CD14-positive monocyte (primary cell): ENCODE results near the gene CASP8. TPM values are rescaled to one million over a fixed set of nuclear protein-coding genes. Genes with fewer than 3 reads are reported as not detected.

ENCODE experiments used
- DNase-seq, 3 donors: peaks; one replicate each; pipeline ENCODE4 v3.0.0-alpha.2; 2011 to 2022
- H2AFZ ChIP-seq: 2 replicates; pipeline ENCODE4 v1.6.0; 2012; ENCODE audit warnings: mild to moderate bottlenecking, low read depth, low read length, inconsistent platforms; ENCODE audit not compliant: insufficient read depth, poor library complexity, severe bottlenecking
- H3K27ac ChIP-seq, 2 donors: 1 replicate in 1 of 2; 2 replicates in 1 of 2; pipeline ENCODE4 v1.5.1; 2012 to 2013; ENCODE audit warnings: low read length in 2 of 2, control low read depth in 1 of 2, inconsistent platforms in 1 of 2, low read depth in 1 of 2, mild to moderate bottlenecking in 1 of 2
- H3K27me3 ChIP-seq, 2 donors: one replicate each; pipeline versions ENCODE4 v1.6.0 to v1.6.1; 2011 to 2013; ENCODE audit warnings: low read length in 2 of 2; ENCODE audit not compliant: control insufficient read depth in 2 of 2, insufficient read depth in 2 of 2
- H3K36me3 ChIP-seq, 2 donors: replicated peaks in 1 of 2; 1 replicate in 1 of 2; 2 replicates in 1 of 2; pipeline versions ENCODE4 v1.5.1 to v1.6.1; 2012 to 2013; ENCODE audit warnings: low read length in 2 of 2, control low read depth in 1 of 2, inconsistent platforms in 1 of 2, mild to moderate bottlenecking in 1 of 2; ENCODE audit not compliant: insufficient read depth in 2 of 2, control insufficient read depth in 1 of 2
- H3K4me1 ChIP-seq, 2 donors: 1 replicate in 1 of 2; 2 replicates in 1 of 2; pipeline versions ENCODE4 v1.5.1 to v1.6.1; 2012 to 2013; ENCODE audit warnings: low read length in 2 of 2, control low read depth in 1 of 2, inconsistent platforms in 1 of 2, mild to moderate bottlenecking in 1 of 2, moderate library complexity in 1 of 2; ENCODE audit not compliant: insufficient read depth in 2 of 2, control insufficient read depth in 1 of 2
- H3K4me2 ChIP-seq: replicated peaks from 2 replicates; pipeline ENCODE3; 2012; ENCODE audit warnings: low read length, moderate library complexity, mild to moderate bottlenecking; ENCODE audit not compliant: poor library complexity, severe bottlenecking; ENCODE audit errors: extremely low read depth
- H3K4me3 ChIP-seq, 3 experiments: fragments of 200-600 bp in 1 of 3; sonication (generic) in 1 of 3; replicated peaks in 1 of 3; 1 replicate in 2 of 3; 2 replicates in 1 of 3; pipeline ENCODE4 v1.5.1; 2011 to 2013; ENCODE audit warnings: low read length in 3 of 3, mild to moderate bottlenecking in 3 of 3, control low read depth in 2 of 3, low read depth in 2 of 3, inconsistent platforms in 1 of 3, moderate library complexity in 1 of 3
- H3K79me2 ChIP-seq: 2 replicates; pipeline ENCODE4 v1.6.0; 2012; ENCODE audit warnings: mild to moderate bottlenecking, control low read depth, inconsistent platforms, low read length, moderate library complexity; ENCODE audit not compliant: insufficient read depth
- H3K9ac ChIP-seq: 2 replicates; pipeline ENCODE4 v1.6.0; 2017; ENCODE audit warnings: low read length, mild to moderate bottlenecking; ENCODE audit not compliant: insufficient read depth, poor library complexity, severe bottlenecking
- H3K9me3 ChIP-seq, 2 donors: replicated peaks in 1 of 2; 1 replicate in 1 of 2; 2 replicates in 1 of 2; pipeline versions ENCODE4 v1.5.1 to v1.6.1; 2012 to 2013; ENCODE audit warnings: low read length in 2 of 2, control low read depth in 1 of 2; ENCODE audit not compliant: control insufficient read depth in 1 of 2, insufficient read depth in 1 of 2
- H4K20me1 ChIP-seq: 2 replicates; pipeline ENCODE4 v1.6.0; 2012; ENCODE audit warnings: mild to moderate bottlenecking, low read length, control low read depth, moderate library complexity; ENCODE audit not compliant: insufficient read depth
- H3K27ac Mint-ChIP-seq, 7 donors: one replicate each; pipeline ENCODE4 v1.8.0; 2020; ENCODE audit warnings: mild to moderate bottlenecking in 7 of 7, mixed read lengths in 7 of 7, moderate library complexity in 6 of 7, inconsistent platforms in 2 of 7
- H3K27me3 Mint-ChIP-seq, 3 donors: one replicate each; pipeline ENCODE4 v1.8.0; 2021 to 2022; ENCODE audit warnings: low read depth in 3 of 3, mild to moderate bottlenecking in 3 of 3, mixed read lengths in 3 of 3, moderate library complexity in 3 of 3, inconsistent platforms in 1 of 3
- H3K36me3 Mint-ChIP-seq, 2 donors: one replicate each; pipeline ENCODE4 v1.8.0; 2020; ENCODE audit warnings: mixed read lengths in 2 of 2, inconsistent platforms in 1 of 2, mild to moderate bottlenecking in 1 of 2
- H3K4me1 Mint-ChIP-seq: one replicate; pipeline ENCODE4 v1.8.0; 2020; ENCODE audit warnings: mild to moderate bottlenecking, mixed read lengths
- H3K4me3 Mint-ChIP-seq, 2 donors: one replicate each; pipeline ENCODE4 v1.8.0; 2020; ENCODE audit warnings: mild to moderate bottlenecking in 2 of 2, mixed read lengths in 2 of 2, moderate library complexity in 1 of 2
- H3K9me3 Mint-ChIP-seq, 7 donors: one replicate each; pipeline ENCODE4 v1.8.0; 2020 to 2022; ENCODE audit warnings: mixed read lengths in 7 of 7, mild to moderate bottlenecking in 6 of 7, moderate library complexity in 6 of 7, inconsistent platforms in 2 of 7
- WGBS: methylation state at CpG from one replicate; pipeline ENCODE4 v1.1.5; 2013; ENCODE audit warnings: missing lambda C conversion rate; ENCODE audit not compliant: insufficient coverage; 5-methylcytosine and 5-hydroxymethylcytosine counted together
- intact Hi-C, 2 donors: fragments of 100-400 bp; cut with micrococcal nuclease; formaldehyde crosslinking; loops; one replicate each; pipeline versions ENCODE4 v1.15.0 to v1.15.1; 2023
- polyA plus RNA-seq, 3 donors: library from polyadenylated mRNA; depleted of rRNA in 1 of 3; unstranded in 2 of 3; stranded (reverse) in 1 of 3; fragments of 300-500 nt in 2 of 3; fragments of >200 nt in 1 of 3; fragmentation: Illumina TruSeq in 2 of 3; gene quantifications; 1 replicate in 2 of 3; 2 replicates in 1 of 3; pipeline ENCODE4 v1.2.3, GENCODE V29; 2012 to 2021
- TF ChIP-seq, protein P1 (sequence below): fragments of 200-600 bp; IDR thresholded peaks from one replicate; pipeline ENCODE4 v1.8.0; 2022; ENCODE audit warnings: antibody characterized with exemption, mild to moderate bottlenecking

The CASP8 gene
- polyA plus RNA-seq, 3 donors, result 40.0 to 123 (median 80.7) TPM

DNA sequence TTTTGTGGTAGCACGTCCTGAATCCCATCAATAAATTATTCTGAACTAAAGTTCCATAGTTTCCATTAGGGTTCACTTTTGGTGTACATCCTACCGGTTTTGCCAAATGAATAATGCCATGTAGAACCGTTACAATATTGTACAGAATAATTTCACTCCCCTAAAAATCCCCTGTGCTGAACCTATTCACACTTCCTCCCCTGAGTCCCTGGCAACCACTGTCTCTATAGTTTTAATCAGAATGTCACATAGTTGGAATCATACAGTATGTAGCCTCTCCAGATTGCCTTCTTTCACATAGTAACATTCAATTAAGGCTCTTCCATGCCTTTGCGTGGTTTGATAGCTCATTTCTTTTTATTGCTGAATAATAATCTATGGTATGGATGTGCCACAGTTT is 9.6 kb upstream of the CASP8 start:
- Histone ChIP-seq H3K4me3 (no peak overlapping the region), H3K36me3 (no peaks in the 10 kb centered on the region), H2AFZ (no peak overlapping the region), H3K4me1 (peaks cover 37 to 42% of the 10 kb centered on the region in 2 donors), H3K9ac (no peak overlapping the region), H3K27ac (no peak overlapping the region), H3K27me3 (no peaks in the 10 kb centered on the region), H3K4me2 (no peak overlapping the region), H3K9me3 (no peaks in the 10 kb centered on the region), H4K20me1 (no peaks in the 10 kb centered on the region), H3K79me2 (peaks cover 15% of the 10 kb centered on the region)
- Mint-ChIP-seq H3K27ac (peak overlapping the region in 1 of 7 donors; percentile 80), H3K4me1 (peaks cover 40% of the 10 kb centered on the region), H3K27me3 (peaks cover 0 to 4% (median 0%) of the 10 kb centered on the region in 3 donors), H3K9me3 (no peaks in the 10 kb centered on the region), H3K4me3 (no peak overlapping the region), H3K36me3 (peaks cover 6 to 8% of the 10 kb centered on the region in 2 donors)
- WGBS, result 84% methylated on average over 2 of the region's 4 CpGs
- TF ChIP-seq, protein P1, sequence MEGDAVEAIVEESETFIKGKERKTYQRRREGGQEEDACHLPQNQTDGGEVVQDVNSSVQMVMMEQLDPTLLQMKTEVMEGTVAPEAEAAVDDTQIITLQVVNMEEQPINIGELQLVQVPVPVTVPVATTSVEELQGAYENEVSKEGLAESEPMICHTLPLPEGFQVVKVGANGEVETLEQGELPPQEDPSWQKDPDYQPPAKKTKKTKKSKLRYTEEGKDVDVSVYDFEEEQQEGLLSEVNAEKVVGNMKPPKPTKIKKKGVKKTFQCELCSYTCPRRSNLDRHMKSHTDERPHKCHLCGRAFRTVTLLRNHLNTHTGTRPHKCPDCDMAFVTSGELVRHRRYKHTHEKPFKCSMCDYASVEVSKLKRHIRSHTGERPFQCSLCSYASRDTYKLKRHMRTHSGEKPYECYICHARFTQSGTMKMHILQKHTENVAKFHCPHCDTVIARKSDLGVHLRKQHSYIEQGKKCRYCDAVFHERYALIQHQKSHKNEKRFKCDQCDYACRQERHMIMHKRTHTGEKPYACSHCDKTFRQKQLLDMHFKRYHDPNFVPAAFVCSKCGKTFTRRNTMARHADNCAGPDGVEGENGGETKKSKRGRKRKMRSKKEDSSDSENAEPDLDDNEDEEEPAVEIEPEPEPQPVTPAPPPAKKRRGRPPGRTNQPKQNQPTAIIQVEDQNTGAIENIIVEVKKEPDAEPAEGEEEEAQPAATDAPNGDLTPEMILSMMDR, result no peak
- DNase-seq, result no peak
- intact Hi-C loops, result no loop called here

DNA sequence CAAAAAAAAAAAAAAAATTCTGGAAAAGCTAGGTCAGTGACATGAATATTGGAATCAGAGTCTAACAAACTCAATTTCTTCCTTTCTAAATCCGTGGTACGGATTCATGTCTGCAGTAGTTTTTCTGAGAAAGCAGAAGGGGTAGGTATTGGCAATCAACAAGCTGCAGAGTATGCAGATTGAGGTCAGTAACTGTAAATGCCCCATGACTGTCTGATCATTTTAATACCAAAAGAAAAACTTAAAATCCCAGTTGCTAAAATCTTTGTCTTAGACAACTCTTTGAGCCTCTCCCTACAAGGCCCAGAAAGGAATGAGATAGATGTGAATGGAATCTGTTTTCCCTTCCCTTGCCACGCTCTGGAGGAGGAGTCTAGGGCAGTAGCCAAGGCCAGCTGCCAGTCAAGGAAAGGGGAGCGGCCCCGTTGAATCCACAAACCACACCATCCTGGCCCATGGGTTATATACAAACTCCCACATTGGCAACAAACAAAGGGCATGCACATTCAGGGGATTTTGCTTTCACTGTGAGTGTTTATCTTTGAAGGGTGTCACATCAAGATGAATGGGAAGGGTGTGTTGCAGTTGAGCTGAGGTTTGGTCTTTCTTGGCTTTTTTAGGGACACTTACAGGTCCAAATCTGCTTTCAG is 6.1 kb upstream of the CASP8 start:
- Histone ChIP-seq H3K9ac (no peak overlapping the region), H3K4me3 (no peak overlapping the region), H2AFZ (peak overlapping the region; percentile 48), H3K9me3 (no peaks in the 10 kb centered on the region), H3K36me3 (no peaks in the 10 kb centered on the region), H3K27me3 (no peaks in the 10 kb centered on the region), H3K27ac (peak overlapping the region in 1 of 2 donors; percentile 63), H4K20me1 (no peaks in the 10 kb centered on the region), H3K4me1 (peaks cover 41 to 57% of the 10 kb centered on the region in 2 donors), H3K79me2 (peaks cover 33% of the 10 kb centered on the region), H3K4me2 (peak overlapping the region; percentile 5)
- Mint-ChIP-seq H3K36me3 (peaks cover 6 to 8% of the 10 kb centered on the region in 2 donors), H3K27ac (peak overlapping the region in 4 of 7 donors; percentile 54 to 79 (median 68)), H3K27me3 (peaks cover 0 to 2% (median 0%) of the 10 kb centered on the region in 3 donors), H3K4me3 (no peak overlapping the region), H3K9me3 (no peaks in the 10 kb centered on the region), H3K4me1 (peaks cover 41% of the 10 kb centered on the region)
- TF ChIP-seq, protein P1, result no peak
- intact Hi-C loops, result no loop called here
- WGBS, result no CpG with 5 or more reads among the region's 5 CpGs
- no peak for DNase-seq
